HG03378 (cell line): ENCODE results near the gene C11orf87.

Experiments used
- ATAC-seq: cut with Tn5 transposase; IDR thresholded peaks from one replicate; pipeline ENCODE4 v1.9.1; 2021; ENCODE audit warnings: mild to moderate bottlenecking, moderate library complexity; ENCODE audit not compliant: unreplicated experiment

C11orf87 gene

GRCh38 chr11:109439684-109440083, 17.7 kb downstream of the C11orf87 start:
- ATAC-seq: no peak

GRCh38 chr11:109443052-109443451, 21.1 kb downstream of the C11orf87 start:
- no peak for ATAC-seq

- ATAC-seq: no peak
Observed at GRCh38 chr11:109454857-109455256, 32.9 kb downstream of the C11orf87 start.
